Choroid plexus epithelial cell (primary cell): Measurements from ENCODE around the gene AFG1L.
A peak's percentile ranks its signal among the peaks of the same experiment; 100 is the strongest.

Experiments used
- DNase-seq: peaks from one replicate; pipeline ENCODE4 v3.0.0-alpha.2; 2010; ENCODE audit warnings: low read depth
- H3K4me3 ChIP-seq: 2 replicates; pipeline ENCODE4 v1.5.1; 2011; ENCODE audit warnings: low read depth, mild to moderate bottlenecking, control low read depth, low read length, moderate library complexity
- TF ChIP-seq, protein P1 (sequence below): conservative IDR thresholded peaks from 2 replicates; pipeline ENCODE4 v1.5.1; 2011; ENCODE audit warnings: low read depth, mild to moderate bottlenecking, control low read depth, inconsistent platforms, low read length, moderate library complexity

The AFG1L gene

DNA sequence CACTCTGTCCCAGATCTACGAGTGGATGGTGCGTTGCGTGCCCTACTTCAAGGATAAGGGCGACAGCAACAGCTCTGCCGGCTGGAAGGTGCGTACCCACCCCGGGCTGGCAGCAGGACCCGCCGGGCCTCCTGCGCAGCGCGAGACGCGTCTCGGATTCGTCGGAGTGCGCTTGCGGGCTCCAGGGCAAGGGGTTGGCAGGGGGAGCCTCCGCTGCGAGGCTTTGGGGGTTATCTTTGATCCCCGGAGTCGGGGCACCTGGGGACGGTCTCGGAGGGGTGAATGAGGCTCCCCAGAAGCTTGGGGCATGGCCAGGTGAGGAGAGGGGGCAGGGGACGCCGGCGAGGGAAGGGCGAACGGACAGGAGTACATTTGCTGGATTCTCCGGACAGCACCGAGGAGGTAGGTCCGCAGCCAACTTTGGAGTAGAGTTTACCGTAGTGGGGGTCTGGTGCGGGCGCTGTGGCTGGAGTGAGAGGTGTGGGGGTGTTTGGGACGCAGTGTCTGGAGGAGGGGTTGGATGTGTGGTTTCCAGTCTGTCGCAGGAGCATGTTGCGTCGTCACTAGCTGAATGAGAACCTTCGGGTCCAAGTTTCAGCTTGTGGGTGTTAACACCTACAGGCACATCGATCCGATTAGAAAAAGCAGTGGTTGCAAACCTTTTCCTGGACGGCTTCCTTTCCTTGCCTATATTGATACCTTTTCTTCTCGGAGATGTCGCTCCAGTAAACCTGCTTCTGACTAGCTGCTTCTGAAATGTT lies 267.1 kb downstream of the AFG1L start:
- TF ChIP-seq, protein P1, sequence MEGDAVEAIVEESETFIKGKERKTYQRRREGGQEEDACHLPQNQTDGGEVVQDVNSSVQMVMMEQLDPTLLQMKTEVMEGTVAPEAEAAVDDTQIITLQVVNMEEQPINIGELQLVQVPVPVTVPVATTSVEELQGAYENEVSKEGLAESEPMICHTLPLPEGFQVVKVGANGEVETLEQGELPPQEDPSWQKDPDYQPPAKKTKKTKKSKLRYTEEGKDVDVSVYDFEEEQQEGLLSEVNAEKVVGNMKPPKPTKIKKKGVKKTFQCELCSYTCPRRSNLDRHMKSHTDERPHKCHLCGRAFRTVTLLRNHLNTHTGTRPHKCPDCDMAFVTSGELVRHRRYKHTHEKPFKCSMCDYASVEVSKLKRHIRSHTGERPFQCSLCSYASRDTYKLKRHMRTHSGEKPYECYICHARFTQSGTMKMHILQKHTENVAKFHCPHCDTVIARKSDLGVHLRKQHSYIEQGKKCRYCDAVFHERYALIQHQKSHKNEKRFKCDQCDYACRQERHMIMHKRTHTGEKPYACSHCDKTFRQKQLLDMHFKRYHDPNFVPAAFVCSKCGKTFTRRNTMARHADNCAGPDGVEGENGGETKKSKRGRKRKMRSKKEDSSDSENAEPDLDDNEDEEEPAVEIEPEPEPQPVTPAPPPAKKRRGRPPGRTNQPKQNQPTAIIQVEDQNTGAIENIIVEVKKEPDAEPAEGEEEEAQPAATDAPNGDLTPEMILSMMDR: no peak
- DNase-seq: no peak
- peak overlapping the region; percentile 88 for H3K4me3 ChIP-seq

DNA sequence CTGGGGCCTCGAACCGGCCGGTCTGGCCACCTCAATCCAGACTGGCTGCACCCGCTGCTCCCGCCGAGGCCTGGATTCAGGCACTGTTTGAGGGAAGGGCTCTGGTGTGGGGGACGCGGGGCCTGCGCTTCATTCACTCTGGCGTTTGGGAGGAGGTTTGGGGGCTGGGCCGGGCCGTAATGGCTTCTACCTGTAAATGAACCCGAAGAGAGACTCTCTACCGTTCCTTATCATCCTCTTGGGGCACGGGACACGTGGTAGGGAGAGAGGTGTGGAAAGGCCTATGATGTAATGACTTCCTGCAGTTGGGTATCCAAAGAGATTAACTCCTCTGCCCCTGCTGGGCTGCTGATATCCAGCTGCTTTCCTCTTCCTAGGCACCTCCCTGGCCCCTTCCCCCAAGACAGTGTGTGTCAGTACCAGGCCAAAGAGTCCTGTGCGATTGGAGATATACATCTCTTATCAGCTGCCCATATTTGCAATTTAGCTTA lies 267.7 kb downstream of the AFG1L start:
- peak overlapping the region; percentile 88 for H3K4me3 ChIP-seq
- TF ChIP-seq, protein P1: peak; percentile 19
- peak; percentile 82 for DNase-seq

DNA sequence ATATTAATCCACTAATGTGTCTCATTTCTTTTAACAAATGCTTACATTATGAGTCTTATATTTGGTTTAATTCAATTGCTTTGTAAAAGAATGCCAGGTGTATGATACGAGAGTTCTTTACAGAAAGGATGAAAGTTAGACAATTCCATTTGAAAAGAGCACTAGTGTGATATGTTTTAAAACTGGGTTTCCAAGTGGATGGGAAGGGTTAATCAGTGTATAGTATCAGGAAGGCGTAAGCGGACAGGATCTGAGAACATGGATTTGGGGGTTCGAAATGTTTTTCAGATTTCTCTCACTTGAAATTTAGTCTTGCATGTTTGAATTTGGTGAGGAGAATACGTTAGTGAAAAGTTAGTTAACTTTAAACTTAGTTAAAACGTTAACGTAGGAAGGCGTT lies 268.4 kb downstream of the AFG1L start:
- TF ChIP-seq, protein P1: no peak
- DNase-seq: no peak
- peak overlapping the region; percentile 88 for H3K4me3 ChIP-seq

DNA sequence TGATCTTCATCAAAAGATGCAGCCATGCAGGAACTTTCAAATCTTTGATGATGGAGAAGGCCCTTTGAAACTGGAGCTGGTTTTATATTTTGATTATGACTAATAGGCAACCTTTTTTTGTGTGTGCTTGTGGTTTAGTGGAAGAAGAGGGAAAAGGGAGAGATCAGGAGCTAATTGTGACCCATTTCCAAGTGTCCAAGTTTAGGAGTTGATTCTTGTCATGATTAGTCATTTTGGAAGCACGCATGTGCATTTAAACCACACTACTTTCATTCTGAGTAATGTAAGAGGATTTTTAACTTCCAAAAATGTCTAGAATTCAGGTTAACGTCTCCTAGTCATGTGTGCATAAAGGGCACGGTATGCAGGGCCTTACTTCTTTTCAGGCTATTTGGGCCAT lies 269.3 kb downstream of the AFG1L start:
- DNase-seq: peak; percentile 85
- H3K4me3 ChIP-seq: peak overlapping the region; percentile 88
- TF ChIP-seq, protein P1: no peak

DNA sequence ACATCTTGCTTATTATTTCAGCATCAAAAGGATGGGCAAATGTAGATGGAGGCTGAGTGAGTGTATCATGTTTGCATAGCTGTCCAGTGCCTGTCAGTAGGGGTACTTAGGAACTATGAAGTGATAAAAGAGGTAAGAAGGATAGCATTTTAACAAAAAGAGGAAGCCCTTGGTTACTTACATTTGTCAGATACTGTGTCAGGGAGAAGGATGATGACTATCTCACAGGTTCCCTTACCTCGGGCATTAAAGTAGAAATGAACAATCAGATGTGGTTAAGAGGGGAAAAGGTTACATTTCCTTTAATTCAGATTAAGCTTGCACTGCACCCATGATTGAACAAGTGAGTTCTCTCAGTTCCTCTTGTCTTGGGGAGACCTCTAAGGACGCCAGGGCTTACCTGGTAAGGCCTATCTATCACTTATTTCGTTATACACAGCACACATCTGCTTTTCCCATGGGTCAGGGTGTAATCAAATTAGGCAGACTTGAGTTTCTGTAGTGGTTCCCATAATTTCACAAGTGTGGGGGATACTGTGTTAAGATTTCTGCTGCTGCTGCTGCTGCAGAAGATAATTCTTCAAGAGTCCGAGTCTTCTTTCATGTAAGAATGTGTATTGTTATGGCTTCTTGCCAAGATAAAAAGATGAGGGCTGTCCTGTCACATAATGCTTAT lies 270.4 kb downstream of the AFG1L start:
- H3K4me3 ChIP-seq: peak overlapping the region; percentile 5
- TF ChIP-seq, protein P1: no peak
- no peak for DNase-seq

DNA sequence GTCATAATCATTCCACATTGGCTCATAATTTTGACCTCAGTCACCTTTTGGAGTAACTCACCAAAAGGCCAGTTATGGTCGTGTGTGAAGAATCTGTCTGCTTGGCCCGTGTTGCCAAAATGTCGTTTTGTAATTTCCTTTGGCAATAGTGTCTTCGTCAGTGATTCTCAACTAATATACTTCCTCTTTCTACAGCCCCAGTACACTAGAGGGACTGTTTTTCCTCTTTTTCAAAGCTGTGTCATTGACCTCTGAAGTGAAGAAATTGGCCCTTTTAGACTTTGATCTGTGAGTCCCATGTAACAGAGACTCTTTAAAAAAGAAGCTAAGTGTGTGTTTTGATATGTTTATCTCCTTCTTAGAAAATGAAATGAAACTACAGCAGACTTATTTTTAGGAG lies 271.0 kb downstream of the AFG1L start:
- peak; percentile 75 for DNase-seq
- H3K4me3 ChIP-seq: no peak overlapping the region

More for the DNA sequence above, 271.0 kb downstream of the AFG1L start:
- TF ChIP-seq, protein P1: peak; percentile 33
